HCT116 (cell line): ENCODE results near the gene ZNF264. TPM values are rescaled to one million over a fixed set of nuclear protein-coding genes. Genes with fewer than 3 reads are reported as not detected.

Experiments
- ATAC-seq: fragments of 200-7000 bp; cut with Tn5 transposase; 2 replicates; pipeline ENCODE4 v1.9.1; 2020; ENCODE audit warnings: mild to moderate bottlenecking, moderate library complexity
- BruUV-seq: library from RNA; stranded (reverse); fragments of 400-500 nt; replicated peaks from 2 replicates; lab custom pipeline; 2021; lab: Mats Ljungman, UMichigan
- CTCF ChIA-PET: fragments of 300-600 bp; sonication (Branson Sonifier 250); formaldehyde crosslinking; loops from one replicate; lab custom pipeline; 2021; ENCODE audit warnings: antibody characterized with exemption; lab: Charles Lee
- POLR2A ChIA-PET: fragments of 300-600, 350-600 bp; sonication (Branson Sonifier 250); formaldehyde crosslinking; loops from one replicate; lab custom pipeline; 2021; ENCODE audit warnings: antibody characterized with exemption; lab: Charles Lee
- RAD21 ChIA-PET, 2 experiments: fragments of 300-600 bp; sonication (Branson Sonifier 250); formaldehyde crosslinking; loops; one replicate each; lab custom pipeline; 2023; ENCODE audit warnings: low total read pairs in 2 of 2; ENCODE audit not compliant: uncharacterized antibody in 2 of 2, unreplicated experiment in 2 of 2, low non-redundant PET in 1 of 2; lab: Charles Lee
- DNase-seq: peaks from one replicate; pipeline ENCODE4 v3.0.0-alpha.2; 2010; ENCODE audit warnings: low read depth, low spot score
- H2AFZ ChIP-seq: fragments of 200-600 bp; shearing (Covaris generic), sonication (generic); 2 replicates; pipeline ENCODE4 v1.6.1; 2017; ENCODE audit warnings: low read depth, mixed run types, mixed read lengths, antibody characterized with exemption, low read length; ENCODE audit not compliant: poor library complexity, severe bottlenecking
- H3K27ac ChIP-seq: 2 replicates; pipeline ENCODE4 v1.5.1; 2012; ENCODE audit warnings: low read depth, low read length
- H3K27me3 ChIP-seq: fragments of 200-600 bp; sonication (generic); 2 replicates; pipeline ENCODE4 v1.6.1; 2016; ENCODE audit warnings: mixed run types, low read length, mixed read lengths; ENCODE audit not compliant: insufficient read depth
- H3K36me3 ChIP-seq, 2 experiments: fragments of 200-500 bp in 1 of 2; fragments of 200-600 bp in 1 of 2; sonication (Bioruptor generic) in 1 of 2; sonication (generic) in 1 of 2; 2 replicates each; pipeline versions ENCODE4 v1.5.1 to v1.6.1; 2014 to 2016; ENCODE audit warnings: low read length in 2 of 2, inconsistent platforms in 1 of 2, mixed read lengths in 1 of 2, mixed run types in 1 of 2; ENCODE audit not compliant: insufficient read depth in 2 of 2, control insufficient read depth in 1 of 2
- H3K4me1 ChIP-seq, 2 experiments: fragments of 200-600 bp in 1 of 2; sonication (generic) in 1 of 2; 2 replicates each; pipeline versions ENCODE4 v1.5.1 to v1.6.1; 2012 to 2017; ENCODE audit warnings: low read length in 2 of 2, inconsistent platforms in 1 of 2, mild to moderate bottlenecking in 1 of 2, mixed read lengths in 1 of 2, mixed run types in 1 of 2, moderate library complexity in 1 of 2; ENCODE audit not compliant: insufficient read depth in 2 of 2, control insufficient read depth in 1 of 2
- H3K4me2 ChIP-seq: fragments of 200-600 bp; sonication (generic); 2 replicates; pipeline ENCODE4 v1.6.1; 2017; ENCODE audit warnings: mixed run types, low read length, mixed read lengths
- H3K4me3 ChIP-seq, 2 experiments: fragments of 200-600 bp in 1 of 2; sonication (generic) in 1 of 2; replicated peaks in 1 of 2; 2 replicates each; pipeline ENCODE4 v1.5.1; 2011 to 2016; ENCODE audit warnings: low read length in 2 of 2, control low read depth in 1 of 2, low read depth in 1 of 2, mild to moderate bottlenecking in 1 of 2, mixed read lengths in 1 of 2, mixed run types in 1 of 2
- H3K79me2 ChIP-seq: fragments of 200-600 bp; sonication (generic); 2 replicates; pipeline ENCODE4 v1.6.1; 2017; ENCODE audit warnings: mild to moderate bottlenecking, mixed run types, low read length, moderate library complexity, mixed read lengths; ENCODE audit not compliant: insufficient read depth
- H3K9ac ChIP-seq: fragments of 200-600 bp; sonication (generic); 2 replicates; pipeline ENCODE4 v1.6.1; 2016; ENCODE audit warnings: low read length, mixed read lengths
- H3K9me2 ChIP-seq: fragments of 200-600 bp; sonication (generic), shearing (Covaris generic); 2 replicates; pipeline ENCODE4 v1.6.1; 2017; ENCODE audit warnings: mixed run types, mild to moderate bottlenecking, moderate library complexity; ENCODE audit not compliant: insufficient read depth
- H3K9me3 ChIP-seq, 2 experiments: fragments of 200-500 bp in 1 of 2; fragments of 200-600 bp in 1 of 2; sonication (Bioruptor generic) in 1 of 2; sonication (generic) in 1 of 2; 2 replicates each; pipeline ENCODE4 v1.6.1; 2014 to 2017; ENCODE audit warnings: low read length in 2 of 2, mixed read lengths in 2 of 2, inconsistent platforms in 1 of 2, low read depth in 1 of 2, mild to moderate bottlenecking in 1 of 2, mixed run types in 1 of 2, moderate library complexity in 1 of 2; ENCODE audit not compliant: control insufficient read depth in 1 of 2, insufficient read depth in 1 of 2
- H4K20me1 ChIP-seq: fragments of 200-600 bp; sonication (generic), shearing (Covaris generic); 2 replicates; pipeline ENCODE4 v1.6.1; 2017; ENCODE audit warnings: mixed run types, mild to moderate bottlenecking, moderate library complexity; ENCODE audit not compliant: insufficient read depth
- ATF3 ChIP-seq: IDR thresholded peaks from 2 replicates; pipeline ENCODE4 v1.6.1; 2012
- CTCF ChIP-seq, 3 experiments: fragments of 200-600 bp in 1 of 3; sonication (generic) in 1 of 3; IDR thresholded peaks in 2 of 3; conservative IDR thresholded peaks in 1 of 3; 2 replicates each; pipeline ENCODE4 v1.5.1; 2012 to 2017; ENCODE audit warnings: low read depth in 2 of 3, low read length in 2 of 3, antibody characterized with exemption in 1 of 3, borderline replicate concordance in 1 of 3, control low read depth in 1 of 3, mild to moderate bottlenecking in 1 of 3, mixed read lengths in 1 of 3, mixed run types in 1 of 3, moderate library complexity in 1 of 3; ENCODE audit not compliant: insufficient read depth in 1 of 3
- EGR1 ChIP-seq: IDR thresholded peaks from 2 replicates; pipeline ENCODE4 v1.6.1; 2012; ENCODE audit warnings: low read depth
- ELF1 ChIP-seq: IDR thresholded peaks from 2 replicates; pipeline ENCODE4 v1.6.1; 2012; ENCODE audit warnings: low read depth, borderline replicate concordance
- FOSL1 ChIP-seq: IDR thresholded peaks from 2 replicates; pipeline ENCODE4 v1.6.1; 2012; ENCODE audit warnings: low read depth
- MAX ChIP-seq: IDR thresholded peaks from 2 replicates; pipeline ENCODE4 v1.6.1; 2012
- REST ChIP-seq: IDR thresholded peaks from 2 replicates; pipeline ENCODE4 v1.6.1; 2012; ENCODE audit warnings: low read depth
- SIN3A ChIP-seq: IDR thresholded peaks from 2 replicates; pipeline ENCODE4 v1.6.1; 2012; ENCODE audit warnings: low read depth
- SP1 ChIP-seq: IDR thresholded peaks from 2 replicates; pipeline ENCODE4 v1.6.1; 2012; ENCODE audit warnings: low read depth
- ZBTB33 ChIP-seq: IDR thresholded peaks from 2 replicates; pipeline ENCODE4 v1.6.1; 2011; ENCODE audit warnings: mild to moderate bottlenecking, low read length, moderate library complexity; ENCODE audit not compliant: insufficient replicate concordance; ENCODE audit errors: extremely low read depth
- intact Hi-C: fragments of 100-400 bp; cut with micrococcal nuclease; formaldehyde crosslinking; loops from 2 replicates; pipeline ENCODE4 v1.10.0; 2022
- total RNA-seq: library from RNA; stranded (reverse); gene quantifications from one replicate; pipeline ENCODE4 v1.2.1, GENCODE V29; 2021; ENCODE audit not compliant: unreplicated experiment

ZNF264 gene
- total RNA-seq, 1 experiment from 2014 or later, result 30.3 TPM

GRCh38 chr19:57190301-57190700 is 999 bp upstream of the ZNF264 start:
- Histone ChIP-seq H3K9me3 (peaks cover 0 to 8% of the 10 kb centered on the region in 2 experiments; a peak in 1 of 4 replicates), H3K36me3 (peaks cover 16 to 21% of the 10 kb centered on the region in 2 experiments), H3K4me3 (peak overlapping the region in 1 of 2 experiments; percentile 15; a peak in 1 of 4 replicates), H3K9ac (no peak overlapping the region), H4K20me1 (no peaks in the 10 kb centered on the region), H3K4me2 (no peak overlapping the region), H3K9me2 (no peaks in the 10 kb centered on the region), H2AFZ (no peak overlapping the region), H3K79me2 (peaks cover 31% of the 10 kb centered on the region), H3K4me1 (peaks cover 4 to 18% of the 10 kb centered on the region in 2 experiments; a peak in 2 of 4 replicates), H3K27me3 (no peaks in the 10 kb centered on the region), H3K27ac (0 out of 2 replicates have a peak overlapping the region, but pooled peaks have one; percentile 81)
- BruUV-seq, result no TSS peak
- RAD21 ChIA-PET, result no interaction called here
- POLR2A ChIA-PET, result no interaction called here
- no peak for ATAC-seq
- intact Hi-C loops, result no loop called here
- CTCF ChIA-PET, result no interaction called here
- DNase-seq, result no peak
- TF ChIP-seq SIN3A (no peak), FOSL1 (no peak), ZBTB33 (no peak), MAX (no peak), ELF1 (no peak), EGR1 (no peak), REST (no peak), SP1 (no peak), ATF3 (no peak), CTCF (IDR thresholded peaks at IDR 0.05 in 2 of 3, conservative IDR thresholded peaks at IDR 0.05 in 1 of 3; ENCODE audit: borderline replicate concordance in 1 of 3, insufficient read depth in 1 of 3, low read depth in 2 of 3, low read length in 2 of 3) (no peak)
